HG03060 (cell line): ENCODE measurements around the gene LGALS4.
"Not testable (repeated sequence)": the region's sequence is repeated elsewhere in the genome, so short reads cannot be mapped to it uniquely, and the experiment has no call there.

Source experiments
- ATAC-seq: cut with Tn5 transposase; IDR thresholded peaks from one replicate; pipeline ENCODE4 v1.9.1; 2021; ENCODE audit warnings: low read depth, moderate number of reproducible peaks; ENCODE audit not compliant: unreplicated experiment

Gene LGALS4

DNA sequence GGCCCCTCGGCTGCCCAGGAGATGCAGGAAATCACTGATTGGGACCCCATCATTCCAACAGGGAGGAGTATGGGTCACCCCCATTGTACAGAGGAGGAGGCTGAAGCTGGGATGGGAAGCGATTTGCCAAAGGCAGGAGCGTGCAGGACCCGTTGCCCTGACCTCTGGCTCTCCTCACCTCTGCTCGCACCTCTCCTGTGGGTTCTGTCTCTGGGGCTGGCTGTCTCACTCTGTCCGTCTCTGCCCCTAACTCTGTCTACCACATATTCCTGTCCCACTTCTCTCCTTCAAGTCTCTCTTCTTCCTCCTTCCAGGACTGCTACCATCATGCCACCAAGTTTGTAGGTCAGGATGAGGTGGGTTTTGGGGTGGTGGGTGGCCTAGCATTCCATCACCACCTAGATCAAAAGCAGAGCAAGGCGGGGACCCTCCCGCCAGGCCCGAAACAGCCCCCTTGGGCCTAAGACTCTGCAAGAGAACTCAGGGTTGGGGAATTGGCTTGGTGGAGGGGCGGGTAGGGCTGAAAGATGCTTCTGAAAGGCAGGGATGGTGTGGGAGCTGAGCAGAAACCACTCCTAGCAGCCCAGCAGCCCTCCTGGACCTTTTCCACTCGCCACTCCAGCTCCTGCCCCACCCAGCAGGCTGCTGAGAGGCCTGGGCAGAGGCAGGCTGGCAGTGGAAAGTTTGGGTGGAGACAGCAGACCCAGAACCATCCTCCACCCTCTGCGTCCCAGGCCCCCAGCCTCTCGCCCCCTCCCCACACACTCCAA is 38.4 kb downstream of the LGALS4 start:
- ATAC-seq, result no peak

DNA sequence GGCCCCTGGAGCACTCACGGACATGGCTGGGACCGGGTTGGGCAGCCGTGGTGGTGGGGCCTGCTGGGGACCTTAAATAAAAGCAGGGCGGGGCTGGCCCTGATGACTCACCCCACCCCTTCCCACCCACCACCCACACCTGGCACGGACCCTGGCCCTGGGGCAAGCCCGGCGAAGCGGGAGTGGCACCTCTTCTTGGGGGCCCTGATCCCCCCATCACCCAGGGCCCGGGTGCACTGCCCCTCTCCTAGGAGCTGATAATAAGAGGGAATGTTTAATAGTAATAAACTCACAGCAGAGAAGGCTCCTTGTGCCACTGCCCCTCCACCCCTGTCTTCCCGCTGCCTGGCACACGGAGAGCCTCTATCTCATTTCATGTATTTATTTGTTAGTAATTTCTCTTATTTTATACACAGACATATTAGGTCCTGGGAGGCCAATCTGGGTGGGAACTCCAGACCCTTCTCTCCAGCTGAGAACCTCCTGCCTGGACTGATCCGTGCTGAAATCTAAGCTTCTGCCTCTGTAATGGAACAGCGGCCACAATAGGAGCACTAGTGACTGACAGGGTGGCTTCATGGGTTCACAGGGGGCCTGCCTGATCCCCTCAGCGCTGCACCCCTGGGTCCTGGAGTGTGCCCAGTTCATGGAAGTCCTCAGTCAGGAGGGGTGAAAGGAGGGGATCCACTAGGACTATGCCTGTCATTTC is 39.1 kb downstream of the LGALS4 start, which contains the start of gene LGALS7:
LGALS7 (minus strand) TSS at position 49 of the 709 bp plus-strand sequence; CDS start at position 24, 25 bp downstream.
- no peak for ATAC-seq

DNA sequence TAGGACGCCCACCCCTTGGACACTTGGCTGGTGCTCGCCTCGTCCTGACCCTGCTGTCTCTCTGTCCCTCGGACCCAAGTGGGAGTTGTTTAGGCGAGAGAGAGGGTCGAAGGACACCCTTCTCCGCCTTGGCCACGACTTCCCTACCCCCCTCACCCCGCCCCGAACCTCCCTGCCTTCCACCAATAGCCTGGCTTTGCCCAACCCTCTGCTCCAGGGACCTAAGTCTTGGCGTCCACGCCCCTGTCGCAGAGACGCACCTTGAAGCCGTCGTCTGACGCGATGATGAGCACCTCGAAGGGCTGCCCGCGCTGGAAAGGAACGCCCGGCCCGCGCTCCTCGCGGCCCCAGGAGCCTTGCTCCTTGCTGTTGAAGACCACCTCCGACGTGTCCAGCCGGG is 41.2 kb downstream of the LGALS4 start:
- not testable (repeated sequence) for ATAC-seq

DNA sequence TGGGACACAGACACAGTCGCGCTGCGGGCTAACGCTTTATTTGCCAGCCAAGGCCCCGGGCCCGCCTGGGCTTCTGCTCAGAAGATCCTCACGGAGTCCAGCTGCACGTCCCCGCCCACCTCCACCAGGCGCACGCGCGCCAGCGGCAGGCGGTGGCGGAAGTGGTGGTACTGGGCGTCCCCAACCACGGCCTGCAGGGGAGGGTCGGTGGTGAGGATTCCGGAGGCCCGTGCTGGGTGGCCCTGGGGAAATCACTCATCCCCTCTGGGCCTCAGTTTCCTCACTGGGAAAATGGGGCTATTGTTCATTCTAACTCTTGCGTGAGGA is 41.8 kb downstream of the LGALS4 start:
- not testable (repeated sequence) for ATAC-seq

DNA sequence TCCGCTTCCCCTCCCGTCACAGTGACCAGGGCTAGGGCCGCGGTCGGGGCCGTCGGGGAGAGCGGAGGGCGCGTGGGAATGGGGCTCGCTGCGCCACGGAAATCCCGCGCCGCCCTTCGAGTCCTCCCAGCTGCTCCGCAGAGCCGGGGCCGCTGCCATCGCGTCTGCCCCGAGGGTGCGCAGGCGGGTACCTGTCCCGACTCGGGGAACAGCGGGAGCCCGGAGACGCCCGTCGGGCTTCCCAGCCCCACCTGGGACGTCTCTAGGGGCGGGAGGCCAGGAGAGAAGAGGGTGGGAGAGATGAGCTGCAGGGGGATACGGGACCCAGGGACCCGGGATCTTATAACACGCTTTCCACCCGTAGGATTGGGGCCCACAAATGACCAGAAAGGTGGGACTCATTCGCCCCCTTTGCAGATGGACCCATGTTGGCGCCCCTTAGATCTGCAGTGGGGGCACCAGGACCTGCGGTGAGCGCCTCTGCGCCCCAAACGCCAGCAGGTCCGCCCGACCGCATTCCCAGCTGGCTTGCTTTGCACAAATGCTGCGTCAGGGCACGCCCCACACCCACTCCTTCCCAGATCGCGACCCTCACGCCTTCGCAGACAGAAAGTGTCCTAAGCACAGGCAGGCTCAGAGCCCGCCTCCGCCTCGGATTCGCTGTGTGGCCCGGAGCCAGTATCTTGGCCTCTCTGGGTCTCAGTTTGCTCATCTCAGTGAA is 42.4 kb downstream of the LGALS4 start:
- ATAC-seq, result not testable (repeated sequence)

DNA sequence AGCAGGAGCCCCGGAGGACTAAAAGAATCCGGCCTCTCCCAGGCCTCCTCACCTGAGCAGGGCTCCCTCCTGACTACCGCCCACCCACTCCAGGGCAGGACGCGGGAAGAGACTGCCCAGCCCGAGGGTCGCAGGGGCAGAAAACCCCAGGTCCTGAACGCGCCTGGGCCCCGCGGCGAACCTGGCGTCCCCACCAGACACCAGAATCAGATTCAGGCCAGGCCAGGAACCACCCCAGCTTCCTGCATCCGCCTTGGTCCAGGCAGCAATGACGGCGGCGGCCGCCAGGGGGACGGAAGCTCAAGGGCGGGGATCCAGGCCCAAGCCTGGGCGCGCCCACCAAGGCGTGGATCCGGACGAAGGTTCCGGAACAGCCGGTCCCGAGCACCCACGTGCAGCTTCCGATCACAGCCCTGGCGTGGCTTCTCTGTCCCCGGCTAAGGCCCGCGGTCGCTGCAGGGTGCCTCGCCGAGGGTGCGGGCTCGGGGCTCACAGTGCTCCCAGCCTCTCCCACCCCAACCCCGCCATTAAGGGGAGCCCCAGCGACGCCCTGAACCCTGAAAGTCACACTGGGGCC is 43.0 kb downstream of the LGALS4 start:
- no peak for ATAC-seq

DNA sequence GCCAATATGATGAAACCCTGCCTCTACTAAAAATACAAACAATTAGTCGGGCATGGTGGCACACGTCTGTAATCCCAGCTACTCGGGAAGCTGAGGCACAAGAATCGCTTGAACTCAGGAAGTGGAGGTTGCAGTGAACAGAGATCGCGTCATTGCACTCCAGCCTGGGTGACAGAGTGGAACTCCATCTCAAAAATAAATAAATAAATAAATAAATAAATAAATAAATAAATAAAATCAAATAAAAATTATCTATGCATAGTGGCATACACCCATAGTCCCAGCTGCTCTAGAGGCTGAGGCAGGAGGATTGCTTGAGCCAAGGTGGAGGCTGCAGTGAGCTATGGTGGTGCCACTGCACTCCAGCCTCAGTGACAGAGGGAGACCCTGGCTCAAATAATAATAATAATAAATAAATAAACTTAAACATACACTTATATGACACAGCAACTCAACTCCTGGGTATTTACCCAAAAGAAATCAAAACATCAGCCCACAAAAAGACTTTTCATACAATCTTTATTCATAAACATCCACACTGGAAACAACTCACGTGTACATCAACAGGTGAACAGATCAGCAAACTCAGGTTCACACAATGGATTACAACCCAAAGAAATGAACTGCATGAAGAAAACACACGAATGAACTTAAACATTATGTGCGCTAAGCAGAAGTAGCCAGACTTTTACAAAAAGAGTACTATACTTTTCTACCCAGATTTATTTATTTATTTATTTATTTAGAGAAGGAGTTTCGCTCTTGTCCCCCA is 46.3 kb downstream of the LGALS4 start:
- ATAC-seq, result no peak

DNA sequence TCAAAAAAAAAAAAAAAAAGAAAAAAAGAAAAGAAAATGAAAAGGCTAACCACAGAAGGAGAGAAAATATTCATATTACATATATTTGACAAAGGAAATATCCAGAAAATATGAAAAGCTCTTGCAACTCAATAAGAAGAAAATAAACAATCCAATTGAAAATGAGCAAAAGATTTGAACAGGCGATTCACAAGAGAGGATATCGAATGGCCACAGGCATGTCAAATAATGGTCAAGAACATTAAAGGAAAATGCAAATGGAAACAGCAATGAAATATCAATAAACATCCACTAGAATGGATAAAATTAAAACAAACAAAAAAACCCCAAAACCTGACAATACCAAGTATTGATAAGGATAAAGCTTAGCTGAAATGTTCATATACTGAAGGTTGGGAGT is 47.5 kb downstream of the LGALS4 start:
- ATAC-seq, result no peak

DNA sequence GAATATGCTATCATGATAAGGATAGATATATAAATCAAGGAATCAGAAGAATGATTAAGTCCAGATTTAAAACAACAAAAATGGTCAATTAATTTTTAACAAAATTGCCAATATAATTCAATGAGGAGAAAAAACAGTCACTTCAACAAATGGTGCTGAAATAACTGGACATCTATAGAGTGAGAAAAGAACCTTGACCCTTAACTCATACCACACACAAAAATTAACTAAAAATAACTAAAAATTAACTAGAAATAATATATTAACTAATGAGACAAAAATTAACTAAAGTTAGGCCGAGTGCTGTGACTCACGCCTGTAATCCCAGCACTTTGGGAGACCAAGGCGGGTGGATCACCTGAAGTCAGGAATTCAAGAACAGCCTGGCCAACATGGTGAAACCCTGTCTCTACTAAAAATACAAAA is 48.9 kb downstream of the LGALS4 start:
- no peak for ATAC-seq

DNA sequence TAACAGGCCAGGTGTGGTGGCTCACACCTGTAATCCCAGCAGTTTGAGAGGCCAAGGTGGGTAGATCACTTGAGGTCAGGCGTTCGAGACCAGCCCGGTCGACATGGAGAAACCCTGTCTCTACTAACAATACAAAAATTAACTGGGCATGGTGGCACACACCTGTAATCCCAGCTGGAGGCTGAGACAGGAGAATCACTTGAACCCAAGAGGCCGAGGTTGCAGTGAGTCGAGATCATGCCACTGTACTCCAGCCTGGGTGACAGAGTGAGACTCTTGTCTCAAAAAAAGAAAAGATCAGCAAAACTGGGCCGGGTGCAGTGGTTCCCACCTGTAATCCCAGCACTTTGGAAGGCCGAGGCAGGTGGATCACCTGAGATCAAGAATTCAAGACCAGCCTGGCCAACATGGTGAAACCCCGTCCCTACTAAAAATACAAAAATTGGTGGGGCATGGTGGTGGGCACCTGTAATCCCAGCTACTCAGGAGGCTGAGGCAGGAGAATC is 50.8 kb downstream of the LGALS4 start:
- not testable (repeated sequence) for ATAC-seq

DNA sequence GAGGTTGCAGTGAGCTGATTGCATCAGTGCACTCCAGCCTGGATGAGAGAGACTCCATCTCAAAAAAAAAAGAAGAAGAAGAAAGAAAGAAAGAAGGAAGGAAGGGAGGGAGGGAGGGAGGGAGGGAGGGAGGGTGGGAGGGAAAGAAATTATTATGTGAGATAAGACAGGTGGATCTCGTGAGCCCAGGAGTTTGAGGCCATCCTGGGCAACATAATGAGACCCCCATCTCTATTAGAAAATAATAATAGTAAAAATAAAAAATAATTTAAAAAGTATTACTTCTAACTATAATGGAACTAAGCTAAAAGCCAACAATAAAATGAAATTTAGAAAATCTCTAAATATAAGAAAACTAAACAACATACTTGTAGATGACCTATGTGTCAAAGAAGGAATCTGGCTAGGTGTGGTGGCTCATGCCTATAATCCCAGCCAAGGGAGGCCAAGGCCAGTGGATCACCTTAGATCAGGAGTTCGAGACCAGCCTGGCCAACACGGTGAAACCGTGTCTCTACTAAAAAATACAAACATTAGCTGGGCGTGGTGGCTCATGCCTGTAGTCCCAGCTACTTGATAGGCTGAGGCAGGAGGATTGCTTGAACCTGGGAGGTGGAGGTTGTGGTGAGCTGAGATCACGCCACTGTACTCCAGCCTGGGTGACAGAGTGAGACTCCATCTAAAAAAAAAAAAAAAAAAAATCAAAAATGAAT is 51.8 kb downstream of the LGALS4 start:
- not testable (repeated sequence) for ATAC-seq

DNA sequence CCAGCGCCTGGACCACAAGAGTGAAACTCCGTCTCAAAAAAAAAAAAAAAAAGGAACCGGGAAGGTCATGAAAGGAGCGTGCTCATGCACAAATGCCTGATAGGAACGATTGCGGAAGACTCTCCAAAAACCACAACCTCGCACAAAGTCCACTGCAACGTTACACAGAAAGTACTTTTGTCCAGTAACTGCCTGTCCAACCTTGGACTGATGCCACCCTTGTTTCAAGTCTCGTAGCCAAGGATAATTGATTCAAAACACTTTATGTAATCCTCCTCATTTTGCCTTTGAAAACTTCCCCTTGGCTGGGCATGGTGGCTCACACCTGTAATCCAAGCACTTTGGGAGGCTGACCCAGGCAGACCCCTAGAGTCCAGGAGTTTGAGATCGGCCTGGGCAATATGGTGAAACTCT is 53.1 kb downstream of the LGALS4 start:
- ATAC-seq, result no peak

DNA sequence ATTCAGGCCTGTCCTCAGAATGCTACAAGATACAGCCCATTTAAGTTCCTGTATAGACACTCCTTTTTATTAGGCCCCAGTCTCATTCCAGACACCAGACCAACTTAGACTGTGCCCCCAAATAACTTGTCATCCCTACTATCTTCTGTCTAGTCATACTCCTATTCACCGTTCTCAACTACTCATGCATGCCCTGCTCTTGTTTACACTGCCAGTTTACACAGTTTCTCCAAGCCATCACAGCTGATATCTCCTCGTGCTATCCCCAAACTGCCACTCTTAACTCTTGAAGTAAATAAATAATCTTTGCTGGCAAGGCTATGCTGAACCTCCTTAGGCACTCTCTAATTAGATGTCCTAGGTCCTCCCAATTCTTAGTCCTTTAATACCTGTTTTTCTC is 58.5 kb downstream of the LGALS4 start:
- not testable (repeated sequence) for ATAC-seq

DNA sequence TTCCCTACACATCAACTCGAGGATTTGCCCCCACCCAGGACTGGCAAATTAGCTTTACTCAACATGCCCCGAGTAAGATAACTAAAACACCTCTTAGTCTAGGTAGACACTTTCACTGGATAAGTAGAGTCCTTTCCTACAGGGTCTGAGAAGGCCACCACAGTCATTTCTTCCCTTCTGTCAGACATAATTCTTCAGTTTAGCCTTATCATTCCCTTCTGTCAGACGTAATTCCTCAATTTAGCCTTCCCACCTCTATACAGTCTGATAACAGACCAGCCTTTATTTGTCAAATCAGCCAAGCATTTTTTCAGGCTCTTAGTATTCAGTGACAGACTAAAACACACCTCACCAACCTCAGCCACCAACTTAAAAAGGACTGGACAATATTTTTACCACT is 59.0 kb downstream of the LGALS4 start:
- ATAC-seq, result not testable (repeated sequence)
